Parathyroid adenoma (tissue), 2 donors: Measurements from ENCODE around the gene PLIN4.
"Not testable (repeated sequence)": the region's sequence is repeated elsewhere in the genome, so short reads cannot be mapped to it uniquely, and the experiment has no call there.

ENCODE experiments used
- H2AFZ ChIP-seq: fragments of 300-600 bp; sonication (generic); one replicate; pipeline ENCODE4 v1.7.0; 2017; ENCODE audit warnings: antibody characterized with exemption, mild to moderate bottlenecking
- H3K27ac ChIP-seq: fragments of 300-600 bp; sonication (generic); one replicate; pipeline ENCODE4 v1.7.0; 2017
- H3K27me3 ChIP-seq: fragments of 300-600 bp; sonication (generic); one replicate; pipeline ENCODE4 v1.7.0; 2017; ENCODE audit warnings: low read length; ENCODE audit not compliant: control insufficient read depth, insufficient read depth
- H3K36me3 ChIP-seq: fragments of 300-600 bp; sonication (generic); one replicate; pipeline ENCODE4 v1.7.0; 2017; ENCODE audit warnings: low read length; ENCODE audit not compliant: control insufficient read depth, insufficient read depth
- H3K4me1 ChIP-seq: fragments of 300-600 bp; sonication (generic); one replicate; pipeline ENCODE4 v1.7.0; 2017; ENCODE audit warnings: control low read depth
- H3K4me2 ChIP-seq: fragments of 300-600 bp; sonication (generic); one replicate; pipeline ENCODE4 v1.7.0; 2017; ENCODE audit warnings: low read length
- H3K4me3 ChIP-seq: fragments of 300-600 bp; sonication (generic); one replicate; pipeline ENCODE4 v1.7.0; 2017; ENCODE audit warnings: low read depth, low read length
- H3K79me2 ChIP-seq: fragments of 300-600 bp; sonication (generic); one replicate; pipeline ENCODE4 v1.7.0; 2017; ENCODE audit warnings: control low read depth
- H3K9ac ChIP-seq: fragments of 300-600 bp; sonication (generic); one replicate; pipeline ENCODE4 v1.7.0; 2017; ENCODE audit warnings: mild to moderate bottlenecking
- H3K9me3 ChIP-seq: fragments of 300-600 bp; sonication (generic); one replicate; pipeline ENCODE4 v1.7.0; 2017; ENCODE audit warnings: low read length; ENCODE audit not compliant: control insufficient read depth
- CTCF ChIP-seq: fragments of 300-600 bp; sonication (generic); IDR thresholded peaks from one replicate; pipeline ENCODE4 v1.7.0; 2017; ENCODE audit warnings: antibody characterized with exemption, mild to moderate bottlenecking
- donor health status: primary hyperparathyroidism.

The PLIN4 gene

GRCh38 chr19:4518345-4519171 lies at the start of gene PLIN4:
TSS of gene PLIN4 (minus strand) at chr19:4518486. CDS start at chr19:4518272, 214 bp downstream.
- H3K4me3 ChIP-seq, result no peak within 1 kb of the TSS
- H3K9me3 ChIP-seq, result no peaks in the 10 kb centered on the region
- no peak within 1 kb of the TSS for H3K27ac ChIP-seq
- no peaks in the 10 kb centered on the region for H3K27me3 ChIP-seq
- no peak within 1 kb of the TSS for H3K9ac ChIP-seq
- no peaks in the 10 kb centered on the region for H3K4me1 ChIP-seq
- no peak within 1 kb of the TSS for H2AFZ ChIP-seq
- no peaks in the 10 kb centered on the region for H3K79me2 ChIP-seq
- TF ChIP-seq CTCF, result no peak
- H3K36me3 ChIP-seq, result no peaks in the 10 kb centered on the region
- no peak within 1 kb of the TSS for H3K4me2 ChIP-seq

- H3K36me3 ChIP-seq, result no peaks in the 10 kb centered on the region
- no peaks in the 10 kb centered on the region for H3K9me3 ChIP-seq
- H3K79me2 ChIP-seq, result peaks cover 2% of the 10 kb centered on the region
- no peak overlapping the region for H3K4me3 ChIP-seq
- H3K9ac ChIP-seq, result no peak overlapping the region
- H3K27me3 ChIP-seq, result no peaks in the 10 kb centered on the region
- H2AFZ ChIP-seq, result no peak overlapping the region
- H3K4me2 ChIP-seq, result no peak overlapping the region
- TF ChIP-seq CTCF, result peak; percentile 38
- no peaks in the 10 kb centered on the region for H3K4me1 ChIP-seq
- H3K27ac ChIP-seq, result no peak overlapping the region
Observed at GRCh38 chr19:4567584-4568071, 49.3 kb upstream of the PLIN4 start.

GRCh38 chr19:4566402-4567051 lies 48.2 kb upstream of the PLIN4 start:
- no peaks in the 10 kb centered on the region for H3K79me2 ChIP-seq
- H2AFZ ChIP-seq, result no peak overlapping the region
- no peak overlapping the region for H3K4me3 ChIP-seq
- H3K27ac ChIP-seq, result no peak overlapping the region
- no peaks in the 10 kb centered on the region for H3K9me3 ChIP-seq
- no peaks in the 10 kb centered on the region for H3K27me3 ChIP-seq
- TF ChIP-seq CTCF, result no peak
- H3K4me2 ChIP-seq, result no peak overlapping the region
- H3K9ac ChIP-seq, result no peak overlapping the region
- no peaks in the 10 kb centered on the region for H3K36me3 ChIP-seq
- no peaks in the 10 kb centered on the region for H3K4me1 ChIP-seq

- H3K4me3 ChIP-seq, H3K9ac ChIP-seq, H3K9me3 ChIP-seq, H3K79me2 ChIP-seq, H3K4me1 ChIP-seq, H2AFZ ChIP-seq, H3K36me3 ChIP-seq, H3K27me3 ChIP-seq, H3K27ac ChIP-seq, H3K4me2 ChIP-seq: not testable (repeated sequence)
Observed at GRCh38 chr19:4563562-4563961, 45.3 kb upstream of the PLIN4 start.

- H3K4me3 ChIP-seq, H3K36me3 ChIP-seq, H3K27ac ChIP-seq, H3K9ac ChIP-seq, H3K9me3 ChIP-seq, H2AFZ ChIP-seq, H3K4me2 ChIP-seq, H3K79me2 ChIP-seq, H3K27me3 ChIP-seq, H3K4me1 ChIP-seq: not testable (repeated sequence)
Observed at GRCh38 chr19:4562085-4562484, 43.8 kb upstream of the PLIN4 start.
